ENCODE measurements around the gene PCBP3.
"Not testable (repeated sequence)": the region's sequence is repeated elsewhere in the genome, so short reads cannot be mapped to it uniquely, and the experiment has no call there.

Gene PCBP3

DNA sequence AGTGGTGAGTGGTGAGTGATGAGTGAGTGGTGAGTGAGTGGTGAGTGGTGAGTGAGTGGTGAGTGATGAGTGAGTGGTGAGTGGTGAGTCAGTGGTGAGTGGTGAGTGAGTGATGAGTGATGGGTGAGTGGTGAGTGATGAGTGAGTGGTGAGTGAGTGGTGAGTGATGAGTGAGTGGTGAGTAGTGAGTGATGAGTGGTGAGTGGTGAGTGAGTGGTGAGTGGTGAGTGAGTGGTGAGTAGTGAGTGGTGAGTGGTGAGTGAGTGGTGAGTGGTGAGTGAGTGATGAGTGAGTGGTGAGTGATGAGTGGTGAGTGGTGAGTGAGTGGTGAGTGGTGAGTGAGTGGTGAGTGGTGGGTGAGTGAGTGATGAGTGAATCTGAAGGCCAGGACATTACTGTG lies 172.3 kb downstream of the PCBP3 start:
- not testable (repeated sequence) for H3K4me3 ChIP-seq (ENCODE audit: low read length); DNase-seq (ENCODE audit: low read depth, low spot score)

DNA sequence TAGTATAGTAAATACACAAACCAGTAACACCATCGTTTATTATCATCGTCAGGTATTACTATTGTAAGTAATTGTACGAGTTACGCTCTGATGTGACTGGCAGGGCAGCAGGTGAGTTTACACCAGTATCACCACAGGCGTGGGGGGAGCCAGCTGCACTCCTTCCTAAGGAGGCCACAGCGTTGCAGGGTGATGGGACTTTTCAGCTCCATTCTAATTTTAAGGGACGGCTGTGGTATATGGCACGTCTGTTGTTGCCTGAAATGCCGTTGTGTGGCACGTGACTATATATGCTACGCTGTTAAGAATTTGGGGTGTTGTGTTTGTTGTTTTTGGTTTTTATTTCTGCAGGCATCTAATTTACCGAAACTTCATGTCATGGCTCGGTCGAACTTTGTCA lies 173.3 kb downstream of the PCBP3 start:
- no peak for DNase-seq (ENCODE audit: low read depth, low spot score)
- H3K4me3 ChIP-seq (ENCODE audit: low read length): no peak overlapping the region

- no peak overlapping the region for H3K4me3 ChIP-seq (ENCODE audit: low read length)
- no peak for DNase-seq (ENCODE audit: low read depth, low spot score)
Observed at GRCh38 chr21:45817345-45817744, 173.8 kb downstream of the PCBP3 start.

GRCh38 chr21:45818276-45818903 lies 174.9 kb downstream of the PCBP3 start:
- DNase-seq (ENCODE audit: low read depth, low spot score): no peak
- H3K4me3 ChIP-seq (ENCODE audit: low read length): no peak overlapping the region

GRCh38 chr21:45818904-45819285 lies 175.4 kb downstream of the PCBP3 start:
- no peak overlapping the region for H3K4me3 ChIP-seq (ENCODE audit: low read length)
- no peak for DNase-seq (ENCODE audit: low read depth, low spot score)

DNA sequence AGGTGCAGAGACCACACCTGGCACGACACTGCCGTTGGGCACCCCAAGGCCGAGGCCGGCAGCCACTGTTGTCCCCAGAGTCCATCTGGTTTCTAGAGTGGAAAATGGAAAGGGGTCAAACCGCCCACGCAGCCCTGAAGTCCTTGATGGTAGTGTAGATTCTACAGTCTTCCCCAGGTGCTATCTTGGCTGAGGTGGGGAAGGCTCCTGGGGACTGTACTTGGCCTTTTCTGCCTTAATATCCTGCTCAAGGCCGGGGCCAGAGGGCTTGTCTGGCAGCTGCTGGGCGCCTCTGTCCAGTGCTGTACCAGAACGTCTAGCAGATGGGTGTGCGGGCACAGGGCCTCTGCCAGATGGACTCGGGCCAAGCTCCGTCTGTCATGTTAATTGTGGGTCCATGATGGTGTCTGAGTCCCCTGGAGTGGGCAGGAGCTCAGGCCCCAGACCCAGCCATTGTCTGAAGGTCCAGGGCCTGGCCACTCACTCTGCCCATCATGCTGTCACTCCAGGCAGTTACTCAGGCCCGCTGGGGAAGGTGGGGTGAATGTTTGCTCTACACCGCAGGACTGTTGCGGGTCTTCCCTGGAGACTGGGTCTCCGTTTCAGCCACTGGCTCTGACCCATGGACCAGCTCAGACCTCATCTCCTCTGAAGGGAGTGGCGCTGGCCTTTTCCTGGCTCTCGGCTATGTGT lies 176.1 kb downstream of the PCBP3 start:
- no peak overlapping the region for H3K4me3 ChIP-seq (ENCODE audit: low read length)
- DNase-seq (ENCODE audit: low read depth, low spot score): no peak

- no peak overlapping the region for H3K4me3 ChIP-seq (ENCODE audit: low read length)
- DNase-seq (ENCODE audit: low read depth, low spot score): peak; percentile 74
Observed at GRCh38 chr21:45820171-45821091, 176.9 kb downstream of the PCBP3 start.

- no peak for DNase-seq (ENCODE audit: low read depth, low spot score)
- no peak overlapping the region for H3K4me3 ChIP-seq (ENCODE audit: low read length)
Observed at GRCh38 chr21:45821315-45821962, 177.9 kb downstream of the PCBP3 start.

GRCh38 chr21:45821998-45822397 lies 178.5 kb downstream of the PCBP3 start:
- H3K4me3 ChIP-seq (ENCODE audit: low read length): no peak overlapping the region
- DNase-seq (ENCODE audit: low read depth, low spot score): no peak

DNA sequence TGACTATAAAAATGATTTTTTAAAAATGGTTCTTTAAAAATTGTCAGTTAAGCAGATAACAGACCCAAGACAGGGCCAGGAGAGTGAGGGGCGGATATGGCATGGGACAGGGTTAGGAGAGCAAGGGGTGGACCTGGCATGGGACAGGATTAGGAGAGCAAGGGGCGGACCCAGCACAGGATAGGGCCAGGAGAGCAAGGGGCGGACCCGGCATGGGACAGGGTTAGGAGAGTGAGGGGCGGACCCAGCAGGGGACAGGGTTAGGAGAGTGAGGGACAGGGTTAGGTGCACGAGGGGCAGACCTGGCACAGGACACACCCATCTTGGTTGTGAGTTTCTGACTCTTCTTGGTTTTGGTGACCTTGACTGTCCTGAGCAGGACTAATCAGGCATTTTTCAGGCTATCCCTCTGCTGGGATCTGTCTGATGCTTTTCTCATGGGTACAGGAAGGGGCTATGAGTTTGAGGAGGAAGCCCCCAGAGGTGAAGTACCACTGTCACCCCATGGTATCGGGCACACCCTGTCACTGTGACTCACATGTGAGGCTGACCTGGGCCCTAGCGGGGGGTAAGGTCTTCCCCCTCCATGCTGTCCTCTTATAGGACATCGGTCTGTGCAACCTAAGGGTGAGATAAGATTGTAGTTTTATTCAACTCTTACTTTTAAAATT lies 179.0 kb downstream of the PCBP3 start:
- no peak for DNase-seq (ENCODE audit: low read depth, low spot score)
- no peak overlapping the region for H3K4me3 ChIP-seq (ENCODE audit: low read length)

DNA sequence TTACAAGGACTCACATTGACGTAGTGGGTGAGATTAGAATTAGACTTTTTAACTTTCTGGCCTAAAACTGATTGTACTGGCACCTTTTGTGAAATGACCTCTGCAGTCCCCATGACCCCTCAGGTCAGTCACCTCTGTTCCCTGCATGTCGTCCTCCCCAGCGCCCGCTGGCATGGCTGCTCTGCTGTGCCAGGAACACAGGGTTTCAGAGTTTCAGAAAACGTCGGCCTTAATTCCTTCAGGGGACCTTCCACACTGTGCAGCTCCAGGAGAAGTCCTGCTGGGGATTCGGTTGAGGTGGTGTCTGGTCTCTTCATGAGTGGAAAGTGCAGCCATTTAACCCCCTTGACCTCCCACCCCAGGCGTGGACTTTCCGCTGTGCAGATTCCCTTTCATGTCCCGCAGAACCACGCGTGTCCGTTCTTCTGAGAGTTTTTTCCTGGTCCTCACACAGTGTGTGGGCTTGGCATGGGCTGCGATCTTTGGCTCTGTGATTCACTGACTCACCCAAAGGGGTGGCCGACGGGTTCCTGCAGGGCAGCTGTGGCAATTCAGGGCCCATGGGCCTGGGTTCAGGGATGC lies 179.7 kb downstream of the PCBP3 start:
- no peak for DNase-seq (ENCODE audit: low read depth, low spot score)
- no peak overlapping the region for H3K4me3 ChIP-seq (ENCODE audit: low read length)

DNA sequence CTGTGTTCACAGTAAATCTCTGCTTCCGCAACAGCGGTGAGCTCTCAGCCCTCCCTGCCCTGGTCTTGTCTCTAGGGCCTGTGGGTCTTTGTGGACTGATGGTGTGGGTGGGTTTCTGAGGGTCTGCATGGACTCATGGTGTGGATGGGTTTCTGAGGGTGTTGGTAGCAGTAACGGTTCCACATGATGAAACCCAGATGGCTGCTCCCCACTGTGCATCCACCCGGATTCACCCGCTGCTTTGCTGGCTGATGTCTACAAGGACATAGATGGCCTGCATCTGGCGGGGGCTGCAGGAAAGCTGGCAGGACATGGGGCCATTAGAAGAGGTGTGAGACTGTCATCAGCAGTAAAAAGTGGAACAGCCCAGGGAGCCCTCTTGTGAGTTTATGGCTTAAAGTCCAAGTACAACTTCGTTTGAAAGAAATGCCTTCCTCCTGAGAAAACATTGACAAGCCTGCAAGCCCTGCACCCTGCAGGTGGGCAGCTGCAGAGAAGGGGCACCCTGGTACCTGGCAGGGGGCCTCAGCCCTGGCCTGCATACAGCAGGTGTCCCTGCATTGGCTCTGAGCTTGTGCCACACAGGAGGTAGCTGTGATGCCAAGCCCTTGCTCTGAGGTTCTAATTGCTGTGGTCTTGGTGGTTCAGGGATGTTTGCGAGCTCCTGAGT lies 181.2 kb downstream of the PCBP3 start:
- DNase-seq (ENCODE audit: low read depth, low spot score): no peak

GRCh38 chr21:45825219-45825618 lies 181.7 kb downstream of the PCBP3 start:
- no peak for DNase-seq (ENCODE audit: low read depth, low spot score)
- H3K4me3 ChIP-seq (ENCODE audit: low read length): no peak overlapping the region

More for the DNA sequence above, 181.2 kb downstream of the PCBP3 start:
- no peak overlapping the region for H3K4me3 ChIP-seq (ENCODE audit: low read length)

GRCh38 chr21:45826676-45827301 lies 183.3 kb downstream of the PCBP3 start:
- no peak for DNase-seq (ENCODE audit: low read depth, low spot score)
- no peak overlapping the region for H3K4me3 ChIP-seq (ENCODE audit: low read length)

- no peak overlapping the region for H3K4me3 ChIP-seq (ENCODE audit: low read length)
- no peak for DNase-seq (ENCODE audit: low read depth, low spot score)
Observed at GRCh38 chr21:45827302-45827692, 183.8 kb downstream of the PCBP3 start.

DNA sequence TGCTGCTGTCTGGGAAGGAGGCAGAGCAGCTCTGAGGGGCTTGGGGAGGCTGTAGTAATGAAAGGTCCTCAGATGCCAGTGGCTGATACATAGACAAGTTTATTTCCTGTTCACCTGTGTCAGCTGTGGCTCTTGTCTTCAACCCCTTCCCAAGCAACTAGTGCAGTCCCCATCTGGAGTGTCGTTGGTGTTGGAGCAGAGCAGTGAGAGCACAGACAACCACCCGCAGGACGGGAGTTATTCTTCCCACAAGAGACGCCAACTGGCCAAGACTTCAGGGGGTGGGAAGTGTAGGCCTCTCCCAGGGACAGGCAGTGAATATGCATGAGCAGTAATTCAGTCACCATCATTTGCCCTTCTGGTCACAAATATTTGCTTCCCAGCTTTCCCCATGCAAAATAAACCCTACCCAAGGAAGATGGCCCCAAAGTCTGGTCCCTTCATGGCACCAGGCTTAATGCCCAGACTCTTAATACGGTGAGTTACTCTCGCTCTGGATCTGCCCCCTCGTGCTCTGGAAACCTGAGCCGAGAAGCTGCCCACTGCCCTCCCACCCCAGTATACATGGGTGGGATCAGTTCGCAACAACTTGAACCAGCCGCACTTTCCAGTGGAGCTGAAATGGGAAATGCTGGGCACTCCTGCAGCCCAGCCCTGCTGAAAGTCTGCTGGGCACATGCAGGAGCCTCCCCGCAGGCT lies 184.5 kb downstream of the PCBP3 start:
- DNase-seq (ENCODE audit: low read depth, low spot score): no peak
- no peak overlapping the region for H3K4me3 ChIP-seq (ENCODE audit: low read length)

Measured in Jurkat, Clone E6-1 (cell line).